PFSK-1 (cell line): ENCODE data around the gene TNRC6B.

Experiments
- FOXP2 ChIP-seq: optimal IDR thresholded peaks from 2 replicates; pipeline ENCODE3; 2011; ENCODE audit warnings: borderline replicate concordance, control low read depth, inconsistent platforms; ENCODE audit not compliant: insufficient read depth; ENCODE audit errors: extremely low read length, extremely low read depth
- POLR2AphosphoS5 ChIP-seq: IDR thresholded peaks from 2 replicates; pipeline ENCODE4 v1.6.1; 2012; ENCODE audit warnings: low read depth, mild to moderate bottlenecking, control low read depth, low read length, moderate library complexity
- SIN3A ChIP-seq: IDR thresholded peaks from 2 replicates; pipeline ENCODE4 v1.6.1; 2012; ENCODE audit warnings: mild to moderate bottlenecking, low read length, moderate library complexity, borderline replicate concordance; ENCODE audit not compliant: insufficient read depth
- TAF1 ChIP-seq: IDR thresholded peaks from 2 replicates; pipeline ENCODE4 v1.6.1; 2012; ENCODE audit warnings: low read length, control low read depth, borderline replicate concordance; ENCODE audit not compliant: insufficient read depth
- TF ChIP-seq, protein P1 (sequence below), 2 experiments: IDR thresholded peaks; 2 replicates each; pipeline versions ENCODE4 v1.6.1 to v1.8.0; 2011 to 2012; ENCODE audit warnings: low read depth in 2 of 2, low read length in 2 of 2, control low read depth in 1 of 2, inconsistent platforms in 1 of 2, mild to moderate bottlenecking in 1 of 2, moderate library complexity in 1 of 2; ENCODE audit not compliant: insufficient read depth in 1 of 2

Gene TNRC6B

DNA sequence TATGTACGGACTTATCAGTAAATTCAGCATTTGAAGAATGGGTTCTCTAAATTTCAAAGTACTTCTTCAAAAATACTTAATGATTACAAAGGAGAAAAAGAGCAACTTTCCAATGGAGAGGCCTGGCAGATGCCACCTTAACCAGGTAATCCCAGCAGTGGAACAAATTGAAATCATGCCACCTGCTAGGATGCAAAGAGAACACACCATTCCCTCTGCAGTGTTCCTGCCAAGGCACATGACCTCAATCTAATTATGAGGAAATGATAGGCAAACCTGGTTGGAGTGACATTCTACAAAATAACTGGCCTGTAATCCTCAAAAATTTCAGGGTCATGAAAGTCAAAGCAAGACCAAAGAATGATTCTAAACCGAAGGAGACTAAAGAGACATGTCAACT is 21.5 kb downstream of the TNRC6B start:
- TF ChIP-seq TAF1 = no peak
- TF ChIP-seq, protein P1, sequence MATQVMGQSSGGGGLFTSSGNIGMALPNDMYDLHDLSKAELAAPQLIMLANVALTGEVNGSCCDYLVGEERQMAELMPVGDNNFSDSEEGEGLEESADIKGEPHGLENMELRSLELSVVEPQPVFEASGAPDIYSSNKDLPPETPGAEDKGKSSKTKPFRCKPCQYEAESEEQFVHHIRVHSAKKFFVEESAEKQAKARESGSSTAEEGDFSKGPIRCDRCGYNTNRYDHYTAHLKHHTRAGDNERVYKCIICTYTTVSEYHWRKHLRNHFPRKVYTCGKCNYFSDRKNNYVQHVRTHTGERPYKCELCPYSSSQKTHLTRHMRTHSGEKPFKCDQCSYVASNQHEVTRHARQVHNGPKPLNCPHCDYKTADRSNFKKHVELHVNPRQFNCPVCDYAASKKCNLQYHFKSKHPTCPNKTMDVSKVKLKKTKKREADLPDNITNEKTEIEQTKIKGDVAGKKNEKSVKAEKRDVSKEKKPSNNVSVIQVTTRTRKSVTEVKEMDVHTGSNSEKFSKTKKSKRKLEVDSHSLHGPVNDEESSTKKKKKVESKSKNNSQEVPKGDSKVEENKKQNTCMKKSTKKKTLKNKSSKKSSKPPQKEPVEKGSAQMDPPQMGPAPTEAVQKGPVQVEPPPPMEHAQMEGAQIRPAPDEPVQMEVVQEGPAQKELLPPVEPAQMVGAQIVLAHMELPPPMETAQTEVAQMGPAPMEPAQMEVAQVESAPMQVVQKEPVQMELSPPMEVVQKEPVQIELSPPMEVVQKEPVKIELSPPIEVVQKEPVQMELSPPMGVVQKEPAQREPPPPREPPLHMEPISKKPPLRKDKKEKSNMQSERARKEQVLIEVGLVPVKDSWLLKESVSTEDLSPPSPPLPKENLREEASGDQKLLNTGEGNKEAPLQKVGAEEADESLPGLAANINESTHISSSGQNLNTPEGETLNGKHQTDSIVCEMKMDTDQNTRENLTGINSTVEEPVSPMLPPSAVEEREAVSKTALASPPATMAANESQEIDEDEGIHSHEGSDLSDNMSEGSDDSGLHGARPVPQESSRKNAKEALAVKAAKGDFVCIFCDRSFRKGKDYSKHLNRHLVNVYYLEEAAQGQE (IDR thresholded peaks at IDR 0.05; ENCODE audit: insufficient read depth in 1 of 2, low read depth in 2 of 2, low read length in 2 of 2) = no peak
- TF ChIP-seq FOXP2 = no peak
- TF ChIP-seq SIN3A = no peak
- no peak for TF ChIP-seq POLR2AphosphoS5

DNA sequence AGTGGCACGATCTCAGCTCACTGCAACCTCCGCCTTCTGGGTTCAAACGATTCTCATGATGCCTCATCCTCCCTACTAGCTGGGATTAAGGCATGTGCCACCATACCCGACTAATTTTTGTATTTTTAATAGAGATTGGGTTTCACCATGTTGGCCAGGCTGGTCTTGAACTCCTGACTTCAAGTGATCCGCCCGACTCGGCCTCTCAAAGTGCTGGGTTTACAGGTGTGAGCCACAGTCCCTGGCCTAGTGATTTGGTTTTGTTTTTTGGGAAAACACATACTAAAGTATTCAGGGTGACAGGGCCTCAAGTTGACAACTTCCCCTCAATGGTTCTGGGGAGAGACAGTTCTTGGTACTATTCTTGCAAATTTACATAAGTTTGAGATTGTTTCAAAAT is 22.1 kb downstream of the TNRC6B start:
- TF ChIP-seq, protein P1 (IDR thresholded peaks at IDR 0.05; ENCODE audit: insufficient read depth in 1 of 2, low read depth in 2 of 2, low read length in 2 of 2) = no peak
- TF ChIP-seq TAF1 = no peak

DNA sequence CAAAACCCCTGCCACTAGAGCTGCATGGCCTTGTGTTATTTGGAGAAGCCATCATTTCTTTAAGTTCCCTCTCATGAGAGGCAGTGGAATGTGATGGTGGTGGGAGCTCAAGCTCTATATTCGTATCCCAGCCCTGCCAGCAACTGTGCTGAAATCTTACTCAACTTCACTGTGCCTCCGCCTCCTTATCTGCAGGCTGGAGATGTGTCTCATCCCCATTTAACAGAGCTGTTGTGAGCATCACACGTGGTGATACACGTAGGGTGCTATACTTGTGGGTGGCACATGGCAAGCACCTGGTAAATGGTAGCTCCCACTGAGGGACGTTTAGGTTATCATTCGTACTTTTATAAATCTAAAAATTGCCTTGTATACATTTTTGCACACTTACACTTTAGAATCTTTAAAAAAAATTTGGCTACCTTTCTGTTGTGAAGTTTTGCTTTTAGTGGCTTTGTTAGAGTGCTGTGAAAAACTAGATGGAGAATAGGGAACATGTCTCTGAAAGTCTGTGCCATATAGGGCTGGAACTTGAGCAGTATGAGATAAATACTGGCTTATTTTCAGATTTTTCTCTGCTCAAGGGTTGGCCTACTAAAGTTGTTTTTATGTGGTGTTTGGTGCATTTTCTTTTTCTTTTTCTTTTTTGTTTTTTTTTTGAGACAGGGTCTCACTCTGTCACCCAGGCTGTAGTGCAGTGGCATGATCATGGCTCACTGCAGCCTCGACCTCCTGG is 23.2 kb downstream of the TNRC6B start:
- TF ChIP-seq FOXP2 = no peak

DNA sequence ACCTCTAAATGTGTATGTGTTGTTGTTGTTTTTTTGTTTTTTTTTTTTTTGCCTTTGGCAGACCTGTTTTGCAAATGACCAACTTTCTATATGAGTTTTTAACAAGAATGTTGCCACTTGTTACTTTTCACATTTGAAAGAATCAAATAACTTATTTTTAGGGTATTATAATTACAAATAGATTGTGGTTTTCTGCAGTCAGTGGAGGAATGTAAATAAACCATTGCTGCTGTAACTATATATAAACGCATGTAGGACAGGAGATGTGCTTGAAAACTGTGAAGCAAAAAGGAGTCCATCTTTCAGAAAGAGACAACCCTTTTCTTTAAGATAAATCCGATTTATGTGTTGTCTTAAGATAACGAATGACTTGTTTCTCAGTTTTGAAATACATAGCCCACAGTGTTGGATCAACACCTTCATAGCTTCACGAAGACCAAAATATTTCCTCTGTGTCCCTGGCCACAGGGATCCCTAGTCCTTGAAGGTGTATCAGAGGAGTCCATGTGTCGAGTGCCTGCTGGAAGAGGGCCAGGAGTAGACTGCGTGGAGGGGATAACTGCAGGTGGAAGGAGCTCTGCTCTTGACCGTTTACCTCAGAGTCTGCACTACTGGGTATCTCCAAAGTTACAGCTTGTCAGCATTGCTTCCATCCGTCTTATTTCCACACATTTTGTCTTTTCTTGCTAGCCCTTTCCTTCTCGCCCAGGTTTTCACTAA is 24.7 kb downstream of the TNRC6B start:
- no peak for TF ChIP-seq TAF1
- no peak for TF ChIP-seq SIN3A
- TF ChIP-seq, protein P1 (IDR thresholded peaks at IDR 0.05; ENCODE audit: insufficient read depth in 1 of 2, low read depth in 2 of 2, low read length in 2 of 2) = no peak
- no peak for TF ChIP-seq POLR2AphosphoS5
- TF ChIP-seq FOXP2 = no peak

DNA sequence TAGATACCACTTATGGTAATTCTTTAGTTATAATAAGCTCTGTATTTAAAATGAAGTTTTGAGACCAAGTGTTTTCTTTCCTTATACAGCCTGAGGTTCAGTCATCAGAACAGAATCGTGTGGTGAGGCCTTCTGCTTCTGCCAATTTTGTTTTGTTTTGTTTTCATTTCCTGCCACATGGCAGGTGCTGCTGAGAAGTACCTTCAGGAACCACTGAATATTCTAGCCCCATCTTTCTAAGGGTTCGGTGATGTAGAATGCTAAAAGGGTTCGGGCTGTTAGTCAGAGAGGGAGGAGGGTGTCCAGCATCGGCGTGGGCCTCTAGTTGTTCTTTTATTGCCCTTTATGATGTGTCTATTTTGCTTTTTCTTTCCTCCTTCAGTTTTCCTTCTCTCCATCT is 25.8 kb downstream of the TNRC6B start:
- TF ChIP-seq SIN3A (no peak), FOXP2 (no peak), POLR2AphosphoS5 (no peak), TAF1 (no peak)
- TF ChIP-seq, protein P1 (IDR thresholded peaks at IDR 0.05; ENCODE audit: insufficient read depth in 1 of 2, low read depth in 2 of 2, low read length in 2 of 2) = no peak
